Measurements from ENCODE around the gene MPRIP.

DNA sequence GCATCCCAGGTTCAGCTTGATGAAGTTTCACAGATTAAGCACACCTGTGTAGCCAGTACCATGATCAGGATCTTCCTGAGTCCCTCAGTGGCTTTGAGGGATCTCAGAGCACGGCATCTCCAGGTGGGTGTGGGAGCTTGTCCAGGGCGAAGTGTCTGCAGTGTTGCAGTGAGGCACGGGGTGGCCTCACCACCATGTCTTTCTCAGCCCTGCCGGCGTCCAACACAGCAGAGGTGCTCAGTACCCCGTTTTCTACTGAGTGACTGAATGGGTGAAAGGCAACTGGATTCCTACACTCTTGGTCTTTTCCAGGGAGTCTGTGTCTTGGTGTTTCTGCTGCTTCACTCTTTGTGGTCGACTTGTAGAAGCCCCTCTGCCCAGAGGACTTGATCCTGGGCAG is 63.7 kb downstream of the MPRIP start:
- no peak for TF ChIP-seq PITX1 (CRISPR knock-in tag; IDR thresholded peaks at IDR 0.05)
- TF ChIP-seq, protein P1, sequence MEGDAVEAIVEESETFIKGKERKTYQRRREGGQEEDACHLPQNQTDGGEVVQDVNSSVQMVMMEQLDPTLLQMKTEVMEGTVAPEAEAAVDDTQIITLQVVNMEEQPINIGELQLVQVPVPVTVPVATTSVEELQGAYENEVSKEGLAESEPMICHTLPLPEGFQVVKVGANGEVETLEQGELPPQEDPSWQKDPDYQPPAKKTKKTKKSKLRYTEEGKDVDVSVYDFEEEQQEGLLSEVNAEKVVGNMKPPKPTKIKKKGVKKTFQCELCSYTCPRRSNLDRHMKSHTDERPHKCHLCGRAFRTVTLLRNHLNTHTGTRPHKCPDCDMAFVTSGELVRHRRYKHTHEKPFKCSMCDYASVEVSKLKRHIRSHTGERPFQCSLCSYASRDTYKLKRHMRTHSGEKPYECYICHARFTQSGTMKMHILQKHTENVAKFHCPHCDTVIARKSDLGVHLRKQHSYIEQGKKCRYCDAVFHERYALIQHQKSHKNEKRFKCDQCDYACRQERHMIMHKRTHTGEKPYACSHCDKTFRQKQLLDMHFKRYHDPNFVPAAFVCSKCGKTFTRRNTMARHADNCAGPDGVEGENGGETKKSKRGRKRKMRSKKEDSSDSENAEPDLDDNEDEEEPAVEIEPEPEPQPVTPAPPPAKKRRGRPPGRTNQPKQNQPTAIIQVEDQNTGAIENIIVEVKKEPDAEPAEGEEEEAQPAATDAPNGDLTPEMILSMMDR (CRISPR knock-in tag; IDR thresholded peaks at IDR 0.05) = no peak
- TF ChIP-seq, protein P2, sequence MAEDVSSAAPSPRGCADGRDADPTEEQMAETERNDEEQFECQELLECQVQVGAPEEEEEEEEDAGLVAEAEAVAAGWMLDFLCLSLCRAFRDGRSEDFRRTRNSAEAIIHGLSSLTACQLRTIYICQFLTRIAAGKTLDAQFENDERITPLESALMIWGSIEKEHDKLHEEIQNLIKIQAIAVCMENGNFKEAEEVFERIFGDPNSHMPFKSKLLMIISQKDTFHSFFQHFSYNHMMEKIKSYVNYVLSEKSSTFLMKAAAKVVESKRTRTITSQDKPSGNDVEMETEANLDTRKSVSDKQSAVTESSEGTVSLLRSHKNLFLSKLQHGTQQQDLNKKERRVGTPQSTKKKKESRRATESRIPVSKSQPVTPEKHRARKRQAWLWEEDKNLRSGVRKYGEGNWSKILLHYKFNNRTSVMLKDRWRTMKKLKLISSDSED (CRISPR knock-in tag; IDR thresholded peaks at IDR 0.05) = no peak
- no peak for TF ChIP-seq EZH2 (conservative IDR thresholded peaks at IDR 0.05; ENCODE audit: low read depth, low read length)
- TF ChIP-seq SIN3A (IDR thresholded peaks at IDR 0.05; ENCODE audit: borderline replicate concordance, low read depth, low read length) = no peak
